GM10266 (cell line): ENCODE measurements around the gene TMEM250.

Experiments used
- DNase-seq: peaks from one replicate; pipeline ENCODE4 v3.0.0; 2012; ENCODE audit errors: extremely low spot score
- CTCF ChIP-seq: IDR thresholded peaks from 2 replicates; pipeline ENCODE4 v1.5.1; 2012; ENCODE audit warnings: mild to moderate bottlenecking, low read depth; ENCODE audit not compliant: control insufficient read depth, insufficient read depth; ENCODE audit errors: missing control alignments

Gene TMEM250

GRCh38 chr9:136078024-136078423 is 40.7 kb downstream of the TMEM250 start:
- TF ChIP-seq CTCF: no peak
- no peak for DNase-seq

GRCh38 chr9:136077491-136077890 is 41.2 kb downstream of the TMEM250 start:
- TF ChIP-seq CTCF: no peak
- DNase-seq: no peak

GRCh38 chr9:136075881-136076678 is 42.6 kb downstream of the TMEM250 start:
- no peak for DNase-seq
- no peak for TF ChIP-seq CTCF

GRCh38 chr9:136075134-136075841 is 43.4 kb downstream of the TMEM250 start:
- no peak for TF ChIP-seq CTCF
- DNase-seq: no peak

- no peak for TF ChIP-seq CTCF
- DNase-seq: no peak
These were observed 44.0 kb downstream of the TMEM250 start for GRCh38 chr9:136074706-136075105.
